Measurements from ENCODE around the gene PDSS2.

Gene PDSS2

GRCh38 chr6:107357031-107357430, 102.3 kb downstream of the PDSS2 start:
- no peak for DNase-seq

GRCh38 chr6:107355659-107356058, 103.7 kb downstream of the PDSS2 start:
- DNase-seq: no peak

- DNase-seq: no peak
Measured at GRCh38 chr6:107354451-107354850, 104.9 kb downstream of the PDSS2 start.

- DNase-seq: no peak
Measured at GRCh38 chr6:107353773-107354382, 105.5 kb downstream of the PDSS2 start.

- DNase-seq: no peak
Measured at GRCh38 chr6:107348224-107348623, 111.1 kb downstream of the PDSS2 start.

- no peak for DNase-seq
Measured at GRCh38 chr6:107345393-107345792, 114.0 kb downstream of the PDSS2 start.

- DNase-seq: no peak
Measured at GRCh38 chr6:107344981-107345380, 114.4 kb downstream of the PDSS2 start.

- no peak for DNase-seq
Measured at GRCh38 chr6:107344383-107344782, 115.0 kb downstream of the PDSS2 start.

- no peak for DNase-seq
Measured at GRCh38 chr6:107342144-107342543, 117.2 kb downstream of the PDSS2 start.

- no peak for DNase-seq
Measured at GRCh38 chr6:107340881-107341280, 118.5 kb downstream of the PDSS2 start.

GRCh38 chr6:107337191-107337741, 122.1 kb downstream of the PDSS2 start:
- no peak for DNase-seq

- no peak for DNase-seq
Measured at GRCh38 chr6:107334026-107334425, 125.3 kb downstream of the PDSS2 start.

- no peak for DNase-seq
Measured at GRCh38 chr6:107333491-107333890, 125.9 kb downstream of the PDSS2 start.

GRCh38 chr6:107331409-107332386, 127.7 kb downstream of the PDSS2 start:
- no peak for DNase-seq

- DNase-seq: no peak
Measured at GRCh38 chr6:107330168-107330567, 129.2 kb downstream of the PDSS2 start.

GRCh38 chr6:107329063-107329860, 130.1 kb downstream of the PDSS2 start:
- DNase-seq: no peak

GRCh38 chr6:107328081-107328480, 131.3 kb downstream of the PDSS2 start:
- no peak for DNase-seq

- no peak for DNase-seq
Measured at GRCh38 chr6:107323133-107323785, 136.1 kb downstream of the PDSS2 start.

- no peak for DNase-seq
Measured at GRCh38 chr6:107321793-107322192, 137.6 kb downstream of the PDSS2 start.

- no peak for DNase-seq
Measured at GRCh38 chr6:107319906-107320530, 139.3 kb downstream of the PDSS2 start.

- DNase-seq: no peak
Measured at GRCh38 chr6:107318100-107318736, 141.1 kb downstream of the PDSS2 start.
